ENCODE data around the gene KLHDC4.

The KLHDC4 gene

DNA sequence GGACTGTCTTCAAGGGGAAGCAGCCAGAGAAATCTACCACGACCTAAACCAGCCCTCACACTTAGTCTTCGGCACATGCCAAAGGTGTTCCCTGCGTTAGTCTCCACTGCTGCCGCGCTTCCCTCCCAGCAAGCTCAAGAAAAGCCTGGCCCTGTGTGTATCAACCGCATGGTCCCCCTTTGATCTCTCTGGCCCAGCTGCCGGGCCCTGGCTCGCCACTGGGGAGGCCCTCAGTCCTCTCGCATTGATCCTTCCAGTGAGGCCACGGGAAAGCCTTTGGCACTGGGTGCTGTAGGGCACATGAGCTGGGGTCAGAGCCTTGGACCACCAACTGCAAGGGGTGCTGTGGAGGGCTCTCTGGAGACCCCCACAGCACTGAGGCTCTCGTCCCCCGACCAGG is 29.6 kb upstream of the KLHDC4 start:
- in situ Hi-C loops (cut with MboI; ENCODE audit: low pct_unique_long_range_greater_than_20kb, low sequenced_read_pairs, unreplicated experiment): no loop called here
- no peak for DNase-seq (ENCODE audit: low spot score)
- TF ChIP-seq, protein P1, sequence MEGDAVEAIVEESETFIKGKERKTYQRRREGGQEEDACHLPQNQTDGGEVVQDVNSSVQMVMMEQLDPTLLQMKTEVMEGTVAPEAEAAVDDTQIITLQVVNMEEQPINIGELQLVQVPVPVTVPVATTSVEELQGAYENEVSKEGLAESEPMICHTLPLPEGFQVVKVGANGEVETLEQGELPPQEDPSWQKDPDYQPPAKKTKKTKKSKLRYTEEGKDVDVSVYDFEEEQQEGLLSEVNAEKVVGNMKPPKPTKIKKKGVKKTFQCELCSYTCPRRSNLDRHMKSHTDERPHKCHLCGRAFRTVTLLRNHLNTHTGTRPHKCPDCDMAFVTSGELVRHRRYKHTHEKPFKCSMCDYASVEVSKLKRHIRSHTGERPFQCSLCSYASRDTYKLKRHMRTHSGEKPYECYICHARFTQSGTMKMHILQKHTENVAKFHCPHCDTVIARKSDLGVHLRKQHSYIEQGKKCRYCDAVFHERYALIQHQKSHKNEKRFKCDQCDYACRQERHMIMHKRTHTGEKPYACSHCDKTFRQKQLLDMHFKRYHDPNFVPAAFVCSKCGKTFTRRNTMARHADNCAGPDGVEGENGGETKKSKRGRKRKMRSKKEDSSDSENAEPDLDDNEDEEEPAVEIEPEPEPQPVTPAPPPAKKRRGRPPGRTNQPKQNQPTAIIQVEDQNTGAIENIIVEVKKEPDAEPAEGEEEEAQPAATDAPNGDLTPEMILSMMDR (IDR thresholded peaks at IDR 0.05; ENCODE audit: extremely low read depth, insufficient read depth, missing control alignments): no peak

DNA sequence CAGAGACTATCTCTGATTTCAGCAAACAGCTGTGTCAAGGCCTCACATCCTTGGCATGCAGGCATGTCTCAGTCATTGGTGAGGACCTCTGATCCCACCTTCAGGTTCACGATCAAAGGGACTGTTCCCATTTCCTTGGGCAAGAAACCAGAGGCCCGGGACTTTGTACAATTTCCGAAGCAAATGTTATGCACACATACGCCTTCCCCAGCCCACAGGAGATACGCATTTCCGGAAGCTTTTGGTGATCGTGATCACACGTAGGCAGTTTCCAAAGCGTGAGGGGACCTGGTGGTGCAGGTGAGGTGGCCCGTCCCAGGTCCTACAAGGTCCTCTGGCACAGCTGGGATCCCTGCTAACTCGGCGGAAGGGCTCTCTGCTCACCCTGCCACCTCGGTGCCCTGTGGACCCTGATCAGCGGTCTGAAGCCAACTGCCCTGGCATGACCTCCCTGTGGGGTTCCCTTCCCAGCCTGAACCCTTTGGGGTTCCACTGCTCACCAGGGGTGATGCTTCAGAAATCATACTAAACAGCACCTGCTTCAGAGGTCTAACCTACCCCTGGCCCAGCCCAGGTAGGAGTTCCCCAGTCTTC is 28.8 kb upstream of the KLHDC4 start:
- DNase-seq (ENCODE audit: low spot score): no peak
- in situ Hi-C loops (cut with MboI; ENCODE audit: low pct_unique_long_range_greater_than_20kb, low sequenced_read_pairs, unreplicated experiment): no loop called here
- TF ChIP-seq, protein P1 (IDR thresholded peaks at IDR 0.05; ENCODE audit: extremely low read depth, insufficient read depth, missing control alignments): no peak

DNA sequence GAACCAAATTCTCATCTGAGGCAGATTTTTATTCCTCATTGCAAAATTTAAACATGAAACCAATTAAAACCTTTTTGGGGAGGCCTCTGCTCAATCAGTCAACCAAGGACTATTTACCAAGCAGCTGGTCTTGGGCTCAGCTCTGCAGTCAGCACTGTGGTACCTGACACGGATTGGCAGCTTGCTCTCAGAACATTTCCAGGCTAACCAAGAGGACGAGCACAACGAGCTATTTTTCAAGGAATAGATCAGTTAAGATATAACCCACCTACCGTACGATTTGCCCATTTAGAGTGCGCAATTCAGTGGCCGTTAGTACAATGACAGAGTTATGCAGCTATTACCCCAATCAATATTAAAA is 26.4 kb upstream of the KLHDC4 start:
- TF ChIP-seq, protein P1 (IDR thresholded peaks at IDR 0.05; ENCODE audit: extremely low read depth, insufficient read depth, missing control alignments): no peak
- DNase-seq (ENCODE audit: low spot score): no peak
- in situ Hi-C loops (cut with MboI; ENCODE audit: low pct_unique_long_range_greater_than_20kb, low sequenced_read_pairs, unreplicated experiment): no loop called here

DNA sequence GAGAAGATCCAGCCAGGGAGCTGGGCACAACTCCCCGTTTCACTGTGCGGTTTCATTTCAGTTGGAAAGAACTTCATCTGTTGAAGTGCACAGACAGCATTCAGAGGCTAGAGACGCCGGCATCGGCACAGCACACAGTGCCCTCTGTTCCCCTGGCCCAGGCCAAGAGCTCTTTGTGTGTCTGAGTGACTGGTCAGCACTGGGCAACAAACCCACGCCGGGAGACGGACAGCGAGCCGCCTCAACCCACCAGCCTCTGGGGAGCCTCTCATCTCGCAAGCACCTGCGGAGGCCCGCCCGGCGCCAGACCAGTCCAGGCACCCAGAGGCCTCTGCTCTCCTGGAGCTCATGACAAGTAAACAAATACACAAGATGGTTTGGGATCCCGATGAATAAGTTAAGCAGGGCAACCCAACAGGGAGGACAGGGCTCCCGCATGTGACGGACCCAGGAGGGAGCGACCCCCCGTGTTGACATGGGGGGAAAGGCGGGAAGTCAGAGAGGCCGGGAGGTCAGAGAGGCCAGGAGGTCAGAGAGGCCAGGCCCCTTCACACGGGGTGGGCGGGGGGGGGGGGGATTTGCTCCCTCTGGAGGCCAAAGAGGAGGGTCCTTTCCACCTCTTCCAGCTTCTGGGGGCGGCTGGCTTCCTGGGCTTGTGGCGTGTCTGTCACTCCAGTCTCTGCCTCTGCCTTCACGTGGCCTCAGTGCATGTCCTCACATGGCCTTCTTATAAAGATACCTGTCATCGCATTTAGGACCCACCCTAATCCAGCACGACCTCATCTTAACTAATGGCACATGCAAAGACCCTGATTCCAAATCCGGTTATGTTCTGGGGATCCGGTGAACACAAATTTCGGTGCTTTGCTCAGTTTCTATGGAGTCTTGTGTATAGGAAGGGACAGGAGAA is 25.8 kb upstream of the KLHDC4 start:
- TF ChIP-seq, protein P1 (IDR thresholded peaks at IDR 0.05; ENCODE audit: extremely low read depth, insufficient read depth, missing control alignments): no peak
- in situ Hi-C loops (cut with MboI; ENCODE audit: low pct_unique_long_range_greater_than_20kb, low sequenced_read_pairs, unreplicated experiment): no loop called here
- no peak for DNase-seq (ENCODE audit: low spot score)

DNA sequence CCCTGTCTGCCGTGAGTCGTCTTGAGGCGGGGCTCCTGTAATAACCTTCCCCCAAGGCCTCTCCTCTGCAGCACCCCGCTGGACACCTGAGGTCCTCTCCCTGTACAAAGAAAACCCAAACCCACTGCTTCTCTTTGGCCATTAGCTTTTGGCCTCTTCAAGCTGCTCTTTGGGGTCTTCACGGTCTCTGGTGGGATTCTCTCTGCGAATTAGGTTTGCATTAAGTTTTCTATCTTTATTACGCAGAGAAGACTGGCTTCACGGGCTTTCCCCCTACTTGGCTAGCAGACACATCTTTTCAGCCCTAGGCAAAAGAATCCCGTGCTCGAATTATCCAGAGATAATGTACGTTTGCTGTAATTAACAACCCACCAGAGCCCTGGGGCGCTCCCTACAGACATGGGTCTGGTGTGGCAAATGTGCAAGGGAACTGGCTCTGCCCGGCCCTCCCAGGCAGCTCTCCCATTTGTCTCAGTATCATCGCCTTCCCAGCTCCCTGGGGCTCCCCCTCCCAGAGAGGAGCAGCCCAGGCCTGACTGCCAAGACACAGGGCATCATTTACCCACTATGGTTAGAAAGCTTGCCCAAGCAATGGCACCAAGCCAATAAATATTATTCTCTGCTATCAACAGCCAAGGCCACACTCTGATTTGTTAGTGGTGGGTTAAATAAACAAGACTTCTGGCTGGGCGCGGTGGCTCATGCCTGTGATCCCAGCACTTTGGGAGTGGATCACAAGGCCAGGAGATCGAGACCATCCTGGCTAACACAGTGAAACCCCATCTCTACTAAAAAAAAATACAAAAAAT is 24.7 kb upstream of the KLHDC4 start:
- in situ Hi-C loops (cut with MboI; ENCODE audit: low pct_unique_long_range_greater_than_20kb, low sequenced_read_pairs, unreplicated experiment): no loop called here
- TF ChIP-seq, protein P1 (IDR thresholded peaks at IDR 0.05; ENCODE audit: extremely low read depth, insufficient read depth, missing control alignments): no peak
- no peak for DNase-seq (ENCODE audit: low spot score)
